Measurements from ENCODE around the gene EPYC.

EPYC gene

GRCh38 chr12:91004872-91005271 is at the start of gene EPYC:
TSS of gene EPYC (minus strand) at chr12:91004972. CDS start at chr12:91002565, 2,407 bp downstream.
- DNase-seq: no peak
- in situ Hi-C loops (cut with MboI; ENCODE audit: low pct_unique_long_range_greater_than_20kb, low sequenced_read_pairs): no loop called here

- DNase-seq: no peak
- in situ Hi-C loops (cut with MboI; ENCODE audit: low pct_unique_long_range_greater_than_20kb, low sequenced_read_pairs): no loop called here
Measured at GRCh38 chr12:91053951-91054715, 49.4 kb upstream of the EPYC start.

- in situ Hi-C loops (cut with MboI; ENCODE audit: low pct_unique_long_range_greater_than_20kb, low sequenced_read_pairs): no loop called here
- DNase-seq: no peak
Measured at GRCh38 chr12:91052026-91052425, 47.3 kb upstream of the EPYC start.

GRCh38 chr12:91044586-91044985 is 39.8 kb upstream of the EPYC start:
- DNase-seq: no peak
- in situ Hi-C loops (cut with MboI; ENCODE audit: low pct_unique_long_range_greater_than_20kb, low sequenced_read_pairs): no loop called here

GRCh38 chr12:91043408-91043807 is 38.6 kb upstream of the EPYC start:
- DNase-seq: no peak
- in situ Hi-C loops (cut with MboI; ENCODE audit: low pct_unique_long_range_greater_than_20kb, low sequenced_read_pairs): no loop called here

GRCh38 chr12:91040096-91040755 is 35.5 kb upstream of the EPYC start:
- in situ Hi-C loops (cut with MboI; ENCODE audit: low pct_unique_long_range_greater_than_20kb, low sequenced_read_pairs): no loop called here
- DNase-seq: no peak

- no peak for DNase-seq
- in situ Hi-C loops (cut with MboI; ENCODE audit: low pct_unique_long_range_greater_than_20kb, low sequenced_read_pairs): no loop called here
Measured at GRCh38 chr12:91037276-91037675, 32.5 kb upstream of the EPYC start.

- peak; percentile 54 for DNase-seq
- in situ Hi-C loops (cut with MboI; ENCODE audit: low pct_unique_long_range_greater_than_20kb, low sequenced_read_pairs): no loop called here
Measured at GRCh38 chr12:91033251-91033650, 28.5 kb upstream of the EPYC start.

GRCh38 chr12:91023326-91024004 is 18.7 kb upstream of the EPYC start:
- in situ Hi-C loops (cut with MboI; ENCODE audit: low pct_unique_long_range_greater_than_20kb, low sequenced_read_pairs): no loop called here
- DNase-seq: no peak

GRCh38 chr12:91021076-91021475 is 16.3 kb upstream of the EPYC start:
- DNase-seq: no peak
- in situ Hi-C loops (cut with MboI; ENCODE audit: low pct_unique_long_range_greater_than_20kb, low sequenced_read_pairs): no loop called here

- in situ Hi-C loops (cut with MboI; ENCODE audit: low pct_unique_long_range_greater_than_20kb, low sequenced_read_pairs): no loop called here
- no peak for DNase-seq
Measured at GRCh38 chr12:91019455-91019854, 14.7 kb upstream of the EPYC start.

GRCh38 chr12:91017511-91018263 is 12.9 kb upstream of the EPYC start:
- in situ Hi-C loops (cut with MboI; ENCODE audit: low pct_unique_long_range_greater_than_20kb, low sequenced_read_pairs): no loop called here
- DNase-seq: no peak

- in situ Hi-C loops (cut with MboI; ENCODE audit: low pct_unique_long_range_greater_than_20kb, low sequenced_read_pairs): no loop called here
Measured at GRCh38 chr12:91017043-91017442, 12.3 kb upstream of the EPYC start.

GRCh38 chr12:91009319-91009950 is 4.7 kb upstream of the EPYC start:
- in situ Hi-C loops (cut with MboI; ENCODE audit: low pct_unique_long_range_greater_than_20kb, low sequenced_read_pairs): no loop called here
- DNase-seq: no peak

More at GRCh38 chr12:91017043-91017442, 12.3 kb upstream of the EPYC start:
- no peak for DNase-seq

GRCh38 chr12:91007531-91008290 is 2.9 kb upstream of the EPYC start:
- in situ Hi-C loops (cut with MboI; ENCODE audit: low pct_unique_long_range_greater_than_20kb, low sequenced_read_pairs): no loop called here
- DNase-seq: no peak

- in situ Hi-C loops (cut with MboI; ENCODE audit: low pct_unique_long_range_greater_than_20kb, low sequenced_read_pairs): no loop called here
- no peak for DNase-seq
Measured at GRCh38 chr12:91003737-91004136, 1.0 kb downstream of the EPYC start.

- in situ Hi-C loops (cut with MboI; ENCODE audit: low pct_unique_long_range_greater_than_20kb, low sequenced_read_pairs): no loop called here
- no peak for DNase-seq
Measured at GRCh38 chr12:91001306-91001705, 3.5 kb downstream of the EPYC start.

- in situ Hi-C loops (cut with MboI; ENCODE audit: low pct_unique_long_range_greater_than_20kb, low sequenced_read_pairs): loop anchor here (25.0 kb wide), 2 partner anchors 112 to 362 kb away; partner anchors contain the start of gene LUM
- DNase-seq: no peak
Measured at GRCh38 chr12:90999966-91000365, 4.8 kb downstream of the EPYC start.
